ENCODE results near the gene WEE1.

- TF ChIP-seq CTCF (IDR thresholded peaks at IDR 0.05) (no peak), REST (IDR thresholded peaks at IDR 0.05; ENCODE audit: insufficient read depth in 1 of 2, low read depth in 2 of 2, low read length in 1 of 2) (no peak), SIN3A (IDR thresholded peaks at IDR 0.05; ENCODE audit: borderline replicate concordance, insufficient read depth, low read depth, low read length) (no peak)
Measured at GRCh38 chr11:9619971-9620370, 46.5 kb downstream of the WEE1 start.
